PC-3 (cell line): Measurements from ENCODE around the gene STARD5. TPM values are rescaled to one million over a fixed set of nuclear protein-coding genes. Genes with fewer than 3 reads are reported as not detected.

Source experiments
- ATAC-seq: fragments of 200-7000 bp; cut with Tn5 transposase; 2 replicates; pipeline ENCODE4 v1.9.1; 2020; ENCODE audit warnings: mild to moderate bottlenecking, moderate library complexity
- BruUV-seq: library from RNA; stranded (reverse); fragments of 400-500 nt; replicated peaks from 2 replicates; lab custom pipeline; 2021; lab: Mats Ljungman, UMichigan
- CTCF ChIA-PET: fragments of 300-600 bp; sonication (Branson Sonifier 250); formaldehyde crosslinking; loops from one replicate; lab custom pipeline; 2022; ENCODE audit warnings: antibody characterized with exemption; lab: Charles Lee
- POLR2A ChIA-PET: fragments of 300-600 bp; sonication (Branson Sonifier 250); formaldehyde crosslinking; loops from one replicate; lab custom pipeline; 2022; ENCODE audit warnings: antibody characterized with exemption; ENCODE audit not compliant: unreplicated experiment; lab: Charles Lee
- DNase-seq: peaks from one replicate; pipeline ENCODE4 v3.0.0-alpha.2; 2015
- H2AFZ ChIP-seq: fragments of 300-600 bp; sonication (generic); 2 replicates; pipeline ENCODE4 v1.6.0; 2016; ENCODE audit warnings: antibody characterized with exemption, low read length
- H3F3A ChIP-seq: fragments of 300-600 bp; sonication (generic); one replicate; pipeline ENCODE4 v1.6.0; 2017; ENCODE audit warnings: antibody characterized with exemption, low read length, control low read depth, mild to moderate bottlenecking; ENCODE audit not compliant: unreplicated experiment
- H3K27ac ChIP-seq: fragments of 300-600 bp; sonication (generic); 2 replicates; pipeline ENCODE4 v1.5.1; 2016; ENCODE audit warnings: mild to moderate bottlenecking, low read length
- H3K27me3 ChIP-seq: fragments of 300-600 bp; sonication (generic); 2 replicates; pipeline ENCODE4 v1.6.1; 2016; ENCODE audit warnings: low read length, mixed read lengths
- H3K36me3 ChIP-seq: fragments of 300-600 bp; sonication (generic); 2 replicates; pipeline ENCODE4 v1.6.1; 2016; ENCODE audit warnings: low read depth, mixed run types, low read length, mixed read lengths
- H3K4me1 ChIP-seq: fragments of 300-600 bp; sonication (generic); 2 replicates; pipeline ENCODE4 v1.5.1; 2016; ENCODE audit warnings: low read length; ENCODE audit not compliant: insufficient read depth
- H3K4me2 ChIP-seq: fragments of 300-600 bp; sonication (generic); 2 replicates; pipeline ENCODE4 v1.6.0; 2016; ENCODE audit warnings: low read length
- H3K4me3 ChIP-seq: fragments of 300-600 bp; sonication (generic); 2 replicates; pipeline ENCODE4 v1.5.1; 2016; ENCODE audit warnings: mild to moderate bottlenecking, low read length, mixed read lengths
- H3K79me2 ChIP-seq: fragments of 300-600 bp; sonication (generic); 2 replicates; pipeline ENCODE4 v1.6.1; 2017; ENCODE audit warnings: low read length, mixed read lengths
- H3K9ac ChIP-seq: fragments of 300-600 bp; sonication (generic); 2 replicates; pipeline ENCODE4 v1.6.0; 2016; ENCODE audit warnings: mild to moderate bottlenecking, low read length
- H3K9me2 ChIP-seq: fragments of 300-600 bp; sonication (generic); replicated peaks from 2 replicates; pipeline ENCODE4 v1.6.1; 2016; ENCODE audit warnings: mixed run types, low read length, mixed read lengths
- H3K9me3 ChIP-seq: fragments of 300-600 bp; sonication (generic); 2 replicates; pipeline ENCODE4 v1.6.1; 2016; ENCODE audit warnings: low read length, mixed read lengths
- H4K20me1 ChIP-seq: fragments of 300-600 bp; sonication (generic); 2 replicates; pipeline ENCODE4 v1.6.1; 2016; ENCODE audit warnings: low read length, mixed read lengths
- CTCF ChIP-seq: fragments of 300-600 bp; sonication (generic); conservative IDR thresholded peaks from 2 replicates; pipeline ENCODE4 v1.5.1; 2017; ENCODE audit warnings: antibody characterized with exemption, low read depth, mild to moderate bottlenecking, low read length
- EZH2 ChIP-seq: fragments of 300-600 bp; sonication (generic); IDR thresholded peaks from one replicate; pipeline ENCODE4 v1.6.1; 2017; ENCODE audit warnings: antibody characterized with exemption, mild to moderate bottlenecking, low read length; ENCODE audit not compliant: unreplicated experiment
- EZH2phosphoT487 ChIP-seq: fragments of 300-600 bp; sonication (generic); IDR thresholded peaks from 2 replicates; pipeline ENCODE4 v1.6.1; 2018; ENCODE audit warnings: mild to moderate bottlenecking, antibody characterized with exemption, low read length, borderline replicate concordance
- intact Hi-C: fragments of 100-400 bp; cut with micrococcal nuclease; formaldehyde crosslinking; loops from 2 replicates; pipeline ENCODE4 v1.9.0; 2023
- total RNA-seq: library from RNA; depleted of rRNA; stranded (reverse); fragments of >200 nt; gene quantifications from 2 replicates; pipeline ENCODE4 v1.2.3, GENCODE V29; 2014

STARD5 gene
- total RNA-seq, 1 experiment from 2014 or later: 5.9 TPM

DNA sequence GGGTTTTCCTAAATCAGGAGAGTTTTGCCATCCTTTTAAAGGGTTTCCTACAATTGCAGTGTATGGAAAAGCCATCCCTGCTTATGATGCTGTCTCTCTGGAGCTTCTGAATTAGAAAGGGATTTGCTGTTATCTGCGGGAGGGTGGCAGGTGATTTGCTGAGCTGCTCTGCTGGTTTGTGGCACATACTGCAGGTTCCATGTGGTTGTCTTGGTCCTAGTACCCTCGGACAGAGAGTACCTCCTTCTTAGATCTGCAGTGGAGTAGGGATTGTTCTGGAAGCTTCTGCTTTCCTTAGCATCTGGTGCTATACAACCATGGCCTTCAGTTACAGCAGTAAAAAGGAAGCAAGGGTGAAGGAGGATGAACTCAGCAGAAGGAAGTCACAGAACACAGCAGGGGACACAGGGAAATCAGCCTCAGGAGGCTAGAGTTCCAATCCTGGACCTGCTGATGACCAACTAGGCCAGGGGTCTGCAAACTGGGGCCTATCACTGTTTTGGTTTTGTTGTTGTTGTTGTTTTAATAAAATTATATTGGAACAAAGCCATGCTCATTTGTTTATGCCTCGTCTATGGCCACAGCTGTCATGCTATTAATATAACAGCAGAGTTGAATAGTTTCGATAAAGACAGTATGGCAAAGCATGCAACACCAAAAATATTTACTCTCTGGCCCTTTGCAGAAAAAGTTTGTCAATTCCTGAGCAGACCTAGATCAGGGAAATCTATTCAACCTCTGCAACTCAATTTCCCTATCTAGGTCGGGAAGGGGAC, 39.5 kb downstream of the STARD5 start:
- Histone ChIP-seq H3F3A (no peaks in the 10 kb centered on the region), H3K27ac (no peak overlapping the region), H3K79me2 (no peaks in the 10 kb centered on the region), H4K20me1 (no peaks in the 10 kb centered on the region), H2AFZ (no peak overlapping the region), H3K4me2 (no peak overlapping the region), H3K27me3 (0 out of 2 replicates have a peak, but pooled peaks cover 20% of the 10 kb centered on the region), H3K9me2 (no peaks in the 10 kb centered on the region), H3K9me3 (no peaks in the 10 kb centered on the region), H3K4me3 (no peak overlapping the region), H3K9ac (no peak overlapping the region), H3K36me3 (no peaks in the 10 kb centered on the region), H3K4me1 (0 out of 2 replicates have a peak, but pooled peaks cover 7% of the 10 kb centered on the region)
- TF ChIP-seq EZH2phosphoT487 (no peak), CTCF (no peak), EZH2 (no peak)
- intact Hi-C loops: no loop called here
- no peak for DNase-seq
- no peak for ATAC-seq
- ChIA-PET CTCF (no interaction called here), POLR2A (no interaction called here)
- BruUV-seq: no TSS peak

GRCh38 chr15:81282911-81283310, 41.0 kb downstream of the STARD5 start:
- POLR2A ChIA-PET: no interaction called here
- H3K27ac ChIP-seq: no peak overlapping the region
- H3K9me2 ChIP-seq: no peaks in the 10 kb centered on the region
- no peak overlapping the region for H2AFZ ChIP-seq
- no peak overlapping the region for H3K4me3 ChIP-seq
- no peaks in the 10 kb centered on the region for H4K20me1 ChIP-seq
- H3K79me2 ChIP-seq: no peaks in the 10 kb centered on the region
- no peaks in the 10 kb centered on the region for H3K9me3 ChIP-seq
- no TSS peak for BruUV-seq
- H3K9ac ChIP-seq: no peak overlapping the region
- no peak overlapping the region for H3K4me2 ChIP-seq
- intact Hi-C loops: no loop called here
- no peaks in the 10 kb centered on the region for H3K36me3 ChIP-seq
- CTCF ChIA-PET: no interaction called here
- ATAC-seq (no peak), DNase-seq (no peak)
- H3K27me3 ChIP-seq: 0 out of 2 replicates have a peak, but pooled peaks cover 20% of the 10 kb centered on the region
- TF ChIP-seq EZH2 (no peak), CTCF (no peak), EZH2phosphoT487 (no peak)
- H3F3A ChIP-seq: no peaks in the 10 kb centered on the region
- 0 out of 2 replicates have a peak, but pooled peaks cover 8% of the 10 kb centered on the region for H3K4me1 ChIP-seq

DNA sequence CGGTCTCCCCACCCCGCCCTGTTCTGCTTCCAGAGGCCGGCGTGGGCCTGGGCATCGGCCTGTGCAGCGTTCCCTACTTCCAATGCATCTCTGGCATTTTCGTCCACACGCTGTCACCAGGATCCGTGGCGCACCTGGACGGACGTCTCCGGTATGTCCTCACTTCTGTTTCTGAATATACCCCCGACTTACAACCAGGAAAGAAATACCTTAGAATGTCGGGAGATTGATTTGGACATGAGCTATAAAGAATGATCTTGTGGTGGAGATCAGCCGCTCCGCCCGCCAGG, 41.4 kb downstream of the STARD5 start:
- Histone ChIP-seq H3K9me2 (no peaks in the 10 kb centered on the region), H3K4me1 (0 out of 2 replicates have a peak, but pooled peaks cover 8% of the 10 kb centered on the region), H3K27ac (no peak overlapping the region), H3K27me3 (0 out of 2 replicates have a peak, but pooled peaks cover 20% of the 10 kb centered on the region), H3K9me3 (no peaks in the 10 kb centered on the region), H2AFZ (no peak overlapping the region), H3K79me2 (no peaks in the 10 kb centered on the region), H3F3A (no peaks in the 10 kb centered on the region), H3K4me3 (no peak overlapping the region), H3K9ac (no peak overlapping the region), H4K20me1 (no peaks in the 10 kb centered on the region), H3K4me2 (no peak overlapping the region), H3K36me3 (no peaks in the 10 kb centered on the region)
- intact Hi-C loops: no loop called here
- POLR2A ChIA-PET: no interaction called here
- CTCF ChIA-PET: no interaction called here
- DNase-seq (no peak), ATAC-seq (no peak)
- BruUV-seq: no TSS peak
- TF ChIP-seq CTCF (no peak), EZH2phosphoT487 (no peak), EZH2 (no peak)
